Prostate gland (tissue), 2 donors: ENCODE results near the gene PBX4.

Experiments used
- CTCF ChIP-seq, 4 experiments: fragments of 200-600 bp in 2 of 4; fragments of 450-650 bp in 2 of 4; sonication (generic) in 2 of 4; IDR thresholded peaks; 1 replicate in 3 of 4; 2 replicates in 1 of 4; pipeline ENCODE4 v1.5.1; 2016 to 2019; ENCODE audit warnings: antibody characterized with exemption in 4 of 4, mild to moderate bottlenecking in 2 of 4, moderate library complexity in 2 of 4
- POLR2A ChIP-seq: fragments of 450-650 bp; IDR thresholded peaks from one replicate; pipeline ENCODE4 v1.6.1; 2016; ENCODE audit warnings: antibody characterized with exemption, mild to moderate bottlenecking

- TF ChIP-seq CTCF (IDR thresholded peaks at IDR 0.05) (no peak), POLR2A (no peak)
Observed at GRCh38 chr19:19561946-19562664, 56.4 kb downstream of the PBX4 start.
